HepG2 (cell line): ENCODE results near the gene PYURF. TPM values are rescaled to one million over a fixed set of nuclear protein-coding genes. Genes with fewer than 3 reads are reported as not detected.

Experiments
- ATAC-seq: fragments of 200-7000 bp; cut with Tn5 transposase; 3 replicates; pipeline ENCODE4 v1.9.1; 2020; ENCODE audit warnings: mild to moderate bottlenecking, moderate library complexity
- BruUV-seq: library from RNA; stranded (reverse); fragments of 400-500 nt; replicated peaks from 2 replicates; lab custom pipeline; 2021; lab: Mats Ljungman, UMichigan
- CTCF ChIA-PET: fragments of 300-600 bp; formaldehyde crosslinking; extraction: SDS; loops from one replicate; lab custom pipeline; 2021; ENCODE audit warnings: low total read pairs, inconsistent platforms, low intra/inter-chr PET ratio; lab: Yijun Ruan, JAX
- POLR2A ChIA-PET: fragments of 350-600 bp; sonication (Branson Sonifier 250); formaldehyde crosslinking; loops from one replicate; lab custom pipeline; 2020; ENCODE audit warnings: antibody characterized with exemption, inconsistent platforms; lab: Yijun Ruan, JAX
- DNase-seq: peaks from one replicate; pipeline ENCODE4 v3.0.0-alpha.2; 2015; ENCODE audit warnings: low spot score
- FAIRE-seq: peaks from 3 replicates; lab custom pipeline; 2011; peaks lifted over from hg19 to GRCh38; lab: Jason Lieb, UNC
- H2AFZ ChIP-seq: one replicate; pipeline ENCODE4 v1.6.1; 2011; ENCODE audit warnings: low read length, inconsistent platforms
- H3K27ac ChIP-seq: fragments of 300-600 bp; 3 replicates; pipeline ENCODE4 v1.8.0; 2011; ENCODE audit warnings: mixed run types, mild to moderate bottlenecking, mixed read lengths, low read length, inconsistent platforms; ENCODE audit not compliant: insufficient read depth; ENCODE audit errors: extremely low read length
- H3K27me3 ChIP-seq, 2 experiments: fragments of 200-600 bp in 1 of 2; 2 replicates in 1 of 2; 3 replicates in 1 of 2; pipeline versions ENCODE4 v1.6.0 to v1.8.0; 2011; ENCODE audit warnings: low read length in 2 of 2, mild to moderate bottlenecking in 2 of 2, moderate library complexity in 2 of 2, inconsistent platforms in 1 of 2; ENCODE audit not compliant: insufficient read depth in 2 of 2, control insufficient read depth in 1 of 2
- H3K36me3 ChIP-seq, 2 experiments: fragments of 200-600 bp in 1 of 2; replicated peaks in 1 of 2; 2 replicates in 1 of 2; 3 replicates in 1 of 2; pipeline versions ENCODE4 v1.5.1 to v1.8.0; 2011; ENCODE audit warnings: low read length in 2 of 2, inconsistent platforms in 1 of 2; ENCODE audit not compliant: insufficient read depth in 2 of 2, control insufficient read depth in 1 of 2
- H3K4me1 ChIP-seq: 2 replicates; pipeline ENCODE4 v1.5.1; 2012; ENCODE audit warnings: low read length, inconsistent platforms; ENCODE audit not compliant: insufficient read depth
- H3K4me2 ChIP-seq: 2 replicates; pipeline ENCODE4 v1.6.0; 2011; ENCODE audit warnings: low read depth, low read length, inconsistent platforms
- H3K4me3 ChIP-seq, 3 experiments: fragments of 200-600 bp in 1 of 3; sonication (generic), shearing (Covaris generic) in 1 of 3; replicated peaks in 1 of 3; 2 replicates each; pipeline ENCODE4 v1.5.1; 2011 to 2016; ENCODE audit warnings: low read length in 3 of 3, inconsistent platforms in 2 of 3, low read depth in 2 of 3, mild to moderate bottlenecking in 2 of 3, control low read depth in 1 of 3, mixed read lengths in 1 of 3; ENCODE audit not compliant: insufficient read depth in 1 of 3
- H3K79me2 ChIP-seq: one replicate; pipeline ENCODE4 v1.6.1; 2011; ENCODE audit warnings: low read length, inconsistent platforms; ENCODE audit not compliant: insufficient read depth
- H3K9ac ChIP-seq: 2 replicates; pipeline ENCODE4 v1.6.0; 2011; ENCODE audit warnings: mild to moderate bottlenecking, low read depth, low read length, inconsistent platforms; ENCODE audit not compliant: insufficient read depth
- H3K9me3 ChIP-seq: 2 replicates; pipeline ENCODE4 v1.5.1; 2012; ENCODE audit warnings: mild to moderate bottlenecking, low read length
- H4K20me1 ChIP-seq: 2 replicates; pipeline ENCODE4 v1.6.0; 2011; ENCODE audit warnings: inconsistent platforms, mild to moderate bottlenecking, low read length, moderate library complexity; ENCODE audit not compliant: insufficient read depth
- ASH2L ChIP-seq: fragments of 300-600, 200-600 bp; sonication (generic); IDR thresholded peaks from 2 replicates; pipeline ENCODE4 v1.7.0; 2017; ENCODE audit warnings: low read depth, mild to moderate bottlenecking, moderate library complexity, mixed read lengths, low read length; ENCODE audit not compliant: insufficient read length
- HNF4A ChIP-seq: sonication (generic); formaldehyde crosslinking; IDR thresholded peaks from 2 replicates; pipeline ENCODE4 v1.4.0; 2020; ENCODE audit warnings: missing genetic modification reagents
- KAT2B ChIP-seq: fragments of 150-350 bp; IDR thresholded peaks from 2 replicates; pipeline ENCODE4 v1.6.1; 2014; ENCODE audit warnings: low read depth, low read length, borderline replicate concordance
- MEIS2 ChIP-seq: sonication (generic); formaldehyde crosslinking; IDR thresholded peaks from 2 replicates; pipeline ENCODE4 v1.9.0; 2021; ENCODE audit warnings: mild to moderate bottlenecking, missing genetic modification reagents
- RFX3 ChIP-seq: IDR thresholded peaks from 2 replicates; pipeline ENCODE4 v1.6.1; 2016; ENCODE audit warnings: missing biosample characterization, missing genetic modification reagents
- RXRB ChIP-seq: IDR thresholded peaks from 2 replicates; pipeline ENCODE4 v1.6.1; 2016; ENCODE audit warnings: borderline replicate concordance, missing genetic modification reagents, missing compliant biosample characterization
- SOX13 ChIP-seq, 3 experiments: fragments of 450-650 bp in 1 of 3; sonication (generic) in 1 of 3; formaldehyde crosslinking in 1 of 3; IDR thresholded peaks in 2 of 3; conservative IDR thresholded peaks in 1 of 3; 2 replicates each; pipeline versions ENCODE4 v1.5.0 to v1.6.1; 2016 to 2020; ENCODE audit warnings: antibody characterized with exemption in 1 of 3, mild to moderate bottlenecking in 1 of 3, missing compliant biosample characterization in 1 of 3, missing genetic modification reagents in 1 of 3, moderate library complexity in 1 of 3
- SOX5 ChIP-seq: IDR thresholded peaks from 2 replicates; pipeline ENCODE4 v1.6.1; 2016; ENCODE audit warnings: borderline replicate concordance
- SOX6 ChIP-seq, 2 experiments: fragments of 450-650 bp in 1 of 2; sonication (generic) in 1 of 2; formaldehyde crosslinking in 1 of 2; IDR thresholded peaks; 2 replicates each; pipeline versions ENCODE4 v1.4.0 to v1.6.1; 2017 to 2020; ENCODE audit warnings: antibody characterized with exemption in 1 of 2, mild to moderate bottlenecking in 1 of 2, missing genetic modification reagents in 1 of 2
- ZNF501 ChIP-seq: sonication (generic); formaldehyde crosslinking; IDR thresholded peaks from 2 replicates; pipeline ENCODE4 v1.5.1; 2020; ENCODE audit warnings: mild to moderate bottlenecking, moderate library complexity, missing genetic modification reagents
- ZNF614 ChIP-seq: IDR thresholded peaks from 2 replicates; pipeline ENCODE4 v1.6.1; 2018; ENCODE audit warnings: missing biosample characterization, missing genetic modification reagents, inconsistent platforms, borderline replicate concordance
- ZNF616 ChIP-seq: sonication (generic); formaldehyde crosslinking; IDR thresholded peaks from 2 replicates; pipeline ENCODE4 v1.5.0; 2020; ENCODE audit warnings: low read depth, mild to moderate bottlenecking, missing genetic modification reagents
- WGBS: methylation state at CpG from one replicate; pipeline ENCODE4 v1.1.6; 2017; ENCODE audit warnings: low lambda C conversion rate; 5-methylcytosine and 5-hydroxymethylcytosine counted together
- in situ Hi-C: cut with HindIII; loops from 2 replicates; pipeline ENCODE4 v1.10.0; 2017; ENCODE audit warnings: low pct_unique_long_range_greater_than_20kb; ENCODE audit not compliant: extremely low pct_ligation_motif_present
- intact Hi-C: fragments of 100-400 bp; cut with micrococcal nuclease; formaldehyde crosslinking; loops from one replicate; pipeline ENCODE4 v1.10.0; 2022; ENCODE audit not compliant: unreplicated experiment
- polyA plus RNA-seq, 8 experiments: library from polyadenylated mRNA; depleted of rRNA in 3 of 8; stranded (reverse) in 7 of 8; unstranded in 1 of 8; fragments of >200 nt; fragmentation: Illumina TruSeq in 4 of 8; extraction: Trizol in 4 of 8; gene quantifications; 2 replicates each; pipeline versions ENCODE4 v1.2.1 to v1.2.3, GENCODE V29; 2011 to 2016; ENCODE audit warnings: low read depth in 4 of 8, missing spikeins in 1 of 8, mixed read lengths in 1 of 8; ENCODE audit not compliant: insufficient read depth in 1 of 8
- total RNA-seq, 5 experiments: library from RNA; depleted of rRNA; stranded (reverse); fragments of >200 nt; fragmentation: Illumina TruSeq; extraction: Trizol; gene quantifications; 2 replicates each; pipeline ENCODE4 v1.2.3, GENCODE V29; 2016; ENCODE audit warnings: low read depth in 1 of 5
- TF ChIP-seq, protein P1 (sequence below): sonication (generic); formaldehyde crosslinking; IDR thresholded peaks from 2 replicates; pipeline ENCODE4 v1.4.0; 2020; ENCODE audit warnings: missing genetic modification reagents, borderline replicate concordance
- TF ChIP-seq, protein P2 (sequence below): IDR thresholded peaks from 2 replicates; pipeline ENCODE4 v1.4.0; 2020; ENCODE audit warnings: mild to moderate bottlenecking, missing genetic modification reagents

PYURF gene
- total and polyA plus RNA-seq, 2 of the 13 experiments (the other 11 are each of a cell fraction or from before 2014, with no cell fraction given), result 59.9 to 95.2 TPM

DNA sequence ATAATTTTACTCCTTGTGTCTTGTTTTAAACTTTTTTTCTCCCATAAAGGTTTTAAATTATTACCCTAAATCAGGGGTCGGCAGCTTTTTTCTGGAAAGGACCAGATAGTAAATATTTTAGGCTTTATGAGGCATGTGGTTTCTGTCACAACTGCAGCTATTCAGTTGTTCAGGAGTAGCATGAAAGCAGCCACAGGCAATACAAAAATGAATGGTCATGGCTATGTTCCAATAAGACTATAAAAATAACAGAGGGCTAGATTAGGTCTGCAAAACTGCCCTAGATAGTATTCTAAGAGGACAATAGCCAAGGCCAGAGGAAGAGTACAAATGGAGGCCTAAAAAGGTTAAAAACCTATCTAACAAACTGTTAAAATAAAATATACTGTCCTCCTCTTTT lies 42.0 kb downstream of the PYURF start (continued):
- TF ChIP-seq, protein P1, sequence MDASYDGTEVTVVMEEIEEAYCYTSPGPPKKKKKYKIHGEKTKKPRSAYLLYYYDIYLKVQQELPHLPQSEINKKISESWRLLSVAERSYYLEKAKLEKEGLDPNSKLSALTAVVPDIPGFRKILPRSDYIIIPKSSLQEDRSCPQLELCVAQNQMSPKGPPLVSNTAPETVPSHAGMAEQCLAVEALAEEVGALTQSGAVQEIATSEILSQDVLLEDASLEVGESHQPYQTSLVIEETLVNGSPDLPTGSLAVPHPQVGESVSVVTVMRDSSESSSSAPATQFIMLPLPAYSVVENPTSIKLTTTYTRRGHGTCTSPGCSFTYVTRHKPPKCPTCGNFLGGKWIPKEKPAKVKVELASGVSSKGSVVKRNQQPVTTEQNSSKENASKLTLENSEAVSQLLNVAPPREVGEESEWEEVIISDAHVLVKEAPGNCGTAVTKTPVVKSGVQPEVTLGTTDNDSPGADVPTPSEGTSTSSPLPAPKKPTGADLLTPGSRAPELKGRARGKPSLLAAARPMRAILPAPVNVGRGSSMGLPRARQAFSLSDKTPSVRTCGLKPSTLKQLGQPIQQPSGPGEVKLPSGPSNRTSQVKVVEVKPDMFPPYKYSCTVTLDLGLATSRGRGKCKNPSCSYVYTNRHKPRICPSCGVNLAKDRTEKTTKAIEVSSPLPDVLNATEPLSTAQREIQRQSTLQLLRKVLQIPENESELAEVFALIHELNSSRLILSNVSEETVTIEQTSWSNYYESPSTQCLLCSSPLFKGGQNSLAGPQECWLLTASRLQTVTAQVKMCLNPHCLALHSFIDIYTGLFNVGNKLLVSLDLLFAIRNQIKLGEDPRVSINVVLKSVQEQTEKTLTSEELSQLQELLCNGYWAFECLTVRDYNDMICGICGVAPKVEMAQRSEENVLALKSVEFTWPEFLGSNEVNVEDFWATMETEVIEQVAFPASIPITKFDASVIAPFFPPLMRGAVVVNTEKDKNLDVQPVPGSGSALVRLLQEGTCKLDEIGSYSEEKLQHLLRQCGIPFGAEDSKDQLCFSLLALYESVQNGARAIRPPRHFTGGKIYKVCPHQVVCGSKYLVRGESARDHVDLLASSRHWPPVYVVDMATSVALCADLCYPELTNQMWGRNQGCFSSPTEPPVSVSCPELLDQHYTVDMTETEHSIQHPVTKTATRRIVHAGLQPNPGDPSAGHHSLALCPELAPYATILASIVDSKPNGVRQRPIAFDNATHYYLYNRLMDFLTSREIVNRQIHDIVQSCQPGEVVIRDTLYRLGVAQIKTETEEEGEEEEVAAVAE (CRISPR knock-in tag), result no peak
- TF ChIP-seq RFX3 (CRISPR knock-in tag), result no peak
- TF ChIP-seq KAT2B, result no peak
- no peak for TF ChIP-seq ZNF616 (CRISPR knock-in tag)

DNA sequence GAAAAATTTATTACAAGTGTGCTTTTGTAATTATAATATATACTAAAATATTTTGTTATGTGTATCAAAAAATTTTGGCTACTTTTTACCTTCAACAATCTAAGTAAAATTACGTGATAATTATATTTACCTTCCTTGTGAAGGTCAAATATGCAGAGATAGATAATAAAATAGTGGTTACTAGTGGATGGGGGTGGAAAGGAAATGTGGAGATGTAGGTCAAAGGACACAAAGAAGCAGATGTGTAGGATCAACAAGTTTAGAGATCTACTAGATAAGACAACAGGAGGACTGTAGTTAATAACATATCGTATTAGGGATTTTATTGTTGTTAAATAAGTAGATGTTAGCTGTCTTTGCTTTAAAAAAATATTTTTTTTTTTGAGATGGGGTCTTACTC lies 45.3 kb downstream of the PYURF start:
- ATAC-seq (no peak), FAIRE-seq (no peak), DNase-seq (peak; percentile 43)
- Histone ChIP-seq H3K9ac (no peak overlapping the region), H3K4me3 (peak overlapping the region in 1 of 3 experiments; percentile 23; a peak in 1 of 6 replicates), H3K27me3 (0 out of 5 replicates have a peak, but pooled peaks cover 0 to 2% of the 10 kb centered on the region in 2 experiments), H2AFZ (no peak overlapping the region), H3K79me2 (no peaks in the 10 kb centered on the region), H3K9me3 (no peaks in the 10 kb centered on the region), H3K4me2 (peak overlapping the region; percentile 55), H4K20me1 (no peaks in the 10 kb centered on the region), H3K4me1 (peaks cover 19% of the 10 kb centered on the region), H3K36me3 (no peaks in the 10 kb centered on the region), H3K27ac (no peak overlapping the region)
- POLR2A ChIA-PET, result no interaction called here
- WGBS, result under 1% methylated on average over 2 of the region's 2 CpGs
- CTCF ChIA-PET, result no interaction called here
- in situ Hi-C loops (no loop called here), intact Hi-C loops (no loop called here)
- no TSS peak for BruUV-seq
- TF ChIP-seq ASH2L (peak; percentile 26), HNF4A (0 out of 2 replicates have a peak, but pooled peaks have one; percentile 29), RXRB (CRISPR knock-in tag) (peak; percentile 79), SOX6 (IDR thresholded peaks at IDR 0.05) (no peak), SOX6 (CRISPR knock-in tag; IDR thresholded peaks at IDR 0.05) (0 out of 2 replicates have a peak, but pooled peaks have one; percentile 13), SOX5 (CRISPR knock-in tag) (0 out of 2 replicates have a peak, but pooled peaks have one; percentile 25), ZNF614 (CRISPR knock-in tag) (no peak), SOX13 (IDR thresholded peaks at IDR 0.05) (no peak), SOX13 (CRISPR knock-in tag; conservative IDR thresholded peaks at IDR 0.05 in 1 of 2, IDR thresholded peaks at IDR 0.05 in 1 of 2) (peak in 1 of 2 experiments; percentile 51; a peak in 2 of 4 replicates), MEIS2 (CRISPR knock-in tag) (no peak), ZNF501 (CRISPR knock-in tag) (no peak)
- TF ChIP-seq, protein P2, sequence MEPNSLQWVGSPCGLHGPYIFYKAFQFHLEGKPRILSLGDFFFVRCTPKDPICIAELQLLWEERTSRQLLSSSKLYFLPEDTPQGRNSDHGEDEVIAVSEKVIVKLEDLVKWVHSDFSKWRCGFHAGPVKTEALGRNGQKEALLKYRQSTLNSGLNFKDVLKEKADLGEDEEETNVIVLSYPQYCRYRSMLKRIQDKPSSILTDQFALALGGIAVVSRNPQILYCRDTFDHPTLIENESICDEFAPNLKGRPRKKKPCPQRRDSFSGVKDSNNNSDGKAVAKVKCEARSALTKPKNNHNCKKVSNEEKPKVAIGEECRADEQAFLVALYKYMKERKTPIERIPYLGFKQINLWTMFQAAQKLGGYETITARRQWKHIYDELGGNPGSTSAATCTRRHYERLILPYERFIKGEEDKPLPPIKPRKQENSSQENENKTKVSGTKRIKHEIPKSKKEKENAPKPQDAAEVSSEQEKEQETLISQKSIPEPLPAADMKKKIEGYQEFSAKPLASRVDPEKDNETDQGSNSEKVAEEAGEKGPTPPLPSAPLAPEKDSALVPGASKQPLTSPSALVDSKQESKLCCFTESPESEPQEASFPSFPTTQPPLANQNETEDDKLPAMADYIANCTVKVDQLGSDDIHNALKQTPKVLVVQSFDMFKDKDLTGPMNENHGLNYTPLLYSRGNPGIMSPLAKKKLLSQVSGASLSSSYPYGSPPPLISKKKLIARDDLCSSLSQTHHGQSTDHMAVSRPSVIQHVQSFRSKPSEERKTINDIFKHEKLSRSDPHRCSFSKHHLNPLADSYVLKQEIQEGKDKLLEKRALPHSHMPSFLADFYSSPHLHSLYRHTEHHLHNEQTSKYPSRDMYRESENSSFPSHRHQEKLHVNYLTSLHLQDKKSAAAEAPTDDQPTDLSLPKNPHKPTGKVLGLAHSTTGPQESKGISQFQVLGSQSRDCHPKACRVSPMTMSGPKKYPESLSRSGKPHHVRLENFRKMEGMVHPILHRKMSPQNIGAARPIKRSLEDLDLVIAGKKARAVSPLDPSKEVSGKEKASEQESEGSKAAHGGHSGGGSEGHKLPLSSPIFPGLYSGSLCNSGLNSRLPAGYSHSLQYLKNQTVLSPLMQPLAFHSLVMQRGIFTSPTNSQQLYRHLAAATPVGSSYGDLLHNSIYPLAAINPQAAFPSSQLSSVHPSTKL, result peak; percentile 26; the same call in 1 of the 2 replicates
